GM18519 (cell line): ENCODE measurements around the gene RMI2.
"Not testable (repeated sequence)": the region's sequence is repeated elsewhere in the genome, so short reads cannot be mapped to it uniquely, and the experiment has no call there.

Experiments
- ATAC-seq: cut with Tn5 transposase; IDR thresholded peaks from one replicate; pipeline ENCODE4 v1.9.1; 2021; ENCODE audit warnings: mild to moderate bottlenecking, moderate library complexity; ENCODE audit not compliant: unreplicated experiment, low FRiP score

The RMI2 gene

DNA sequence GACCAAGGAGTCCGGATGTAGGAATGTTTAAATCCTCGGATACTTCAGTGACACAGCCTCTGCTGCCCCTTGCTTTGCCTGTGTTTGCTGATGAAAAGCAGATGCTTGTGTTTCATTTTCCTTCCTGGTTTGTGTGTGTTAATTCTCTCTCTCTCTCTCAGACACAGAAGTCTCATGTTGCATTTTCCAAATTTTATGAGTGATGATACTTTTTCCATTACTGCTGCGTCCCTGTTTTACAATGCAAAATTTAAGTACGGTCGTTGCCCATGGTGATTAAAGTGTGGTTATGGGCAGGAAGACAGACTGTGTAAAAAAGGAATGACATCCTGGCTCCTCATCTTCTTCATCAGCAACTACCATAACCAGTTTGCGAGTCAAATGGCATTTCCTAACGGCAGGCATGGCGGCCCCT, 5.7 kb downstream of the RMI2 start:
- no peak for ATAC-seq

DNA sequence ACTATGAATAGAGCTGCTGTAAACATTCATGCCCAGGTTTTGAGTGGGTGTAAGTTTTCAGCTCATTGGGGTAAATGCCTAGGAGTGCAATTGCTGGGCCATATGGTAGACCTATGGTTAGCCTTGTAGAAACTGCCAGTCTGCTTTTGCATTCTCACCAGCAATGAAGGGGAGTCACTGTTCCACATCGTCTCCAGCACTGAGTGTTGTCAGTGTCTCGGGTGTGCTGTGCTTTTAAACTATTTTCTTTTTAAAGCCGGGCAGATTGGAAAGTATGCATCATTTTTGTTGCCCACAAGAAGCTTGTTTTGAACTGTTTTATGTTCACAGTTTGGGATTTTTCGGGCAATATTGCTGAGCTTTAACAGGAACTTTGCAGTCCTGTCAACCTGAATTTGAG, 7.9 kb downstream of the RMI2 start:
- no peak for ATAC-seq

DNA sequence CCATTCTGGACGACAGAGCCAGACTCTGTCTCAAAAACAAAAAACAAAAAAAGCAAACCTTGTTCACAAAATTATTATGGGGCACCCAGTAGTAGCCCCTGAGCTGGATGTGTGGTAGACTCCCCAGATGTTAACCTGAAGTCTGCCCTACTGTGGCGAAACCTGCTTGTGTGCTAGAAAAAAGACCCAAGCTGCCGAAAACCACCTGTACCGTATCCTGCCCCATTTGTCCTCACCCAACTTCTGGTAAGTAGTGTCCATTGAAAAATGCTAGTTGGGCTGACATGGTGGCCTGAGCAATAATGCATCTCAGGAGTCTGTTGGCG, 9.1 kb downstream of the RMI2 start:
- ATAC-seq = no peak

DNA sequence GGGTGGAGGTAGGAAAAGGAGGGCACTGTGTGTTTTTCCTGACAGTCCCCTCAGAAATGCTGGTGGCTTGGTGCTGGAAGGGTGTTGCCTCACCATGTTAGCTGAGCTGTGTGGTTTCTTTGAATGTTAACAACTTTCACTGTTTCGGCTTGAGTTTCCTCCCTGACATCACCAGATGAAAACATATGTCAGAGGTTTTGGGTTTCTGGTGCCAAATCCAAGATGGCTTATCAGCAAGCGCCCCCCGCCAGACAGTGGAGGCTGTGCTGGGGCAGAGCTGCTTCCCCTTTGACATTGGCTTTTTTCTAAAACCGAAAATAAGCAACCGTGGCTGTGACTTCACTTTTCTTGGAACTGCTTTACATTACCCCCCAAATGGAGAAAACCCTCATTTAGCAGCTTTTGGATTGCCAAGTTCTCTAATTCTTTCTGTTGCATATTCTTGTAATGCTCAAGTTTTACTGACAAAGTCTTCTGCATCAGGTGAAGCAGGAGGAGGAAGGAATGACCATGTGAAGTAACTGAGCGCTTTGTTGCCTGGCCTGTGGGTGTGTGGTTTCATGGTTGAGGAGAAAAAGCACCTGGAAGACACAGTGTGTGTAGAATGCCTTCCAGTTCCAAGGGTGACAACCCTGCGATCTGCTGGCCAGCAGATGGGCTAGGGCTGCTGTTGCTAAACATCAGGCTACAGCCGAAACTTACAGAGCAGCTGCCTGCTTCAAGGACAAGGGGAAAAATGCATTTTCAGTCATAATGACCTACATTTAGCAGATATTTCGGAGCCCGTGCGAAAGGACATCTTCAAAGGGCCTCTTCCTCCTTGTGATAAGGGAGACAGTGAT, 9.7 kb downstream of the RMI2 start:
- no peak for ATAC-seq

DNA sequence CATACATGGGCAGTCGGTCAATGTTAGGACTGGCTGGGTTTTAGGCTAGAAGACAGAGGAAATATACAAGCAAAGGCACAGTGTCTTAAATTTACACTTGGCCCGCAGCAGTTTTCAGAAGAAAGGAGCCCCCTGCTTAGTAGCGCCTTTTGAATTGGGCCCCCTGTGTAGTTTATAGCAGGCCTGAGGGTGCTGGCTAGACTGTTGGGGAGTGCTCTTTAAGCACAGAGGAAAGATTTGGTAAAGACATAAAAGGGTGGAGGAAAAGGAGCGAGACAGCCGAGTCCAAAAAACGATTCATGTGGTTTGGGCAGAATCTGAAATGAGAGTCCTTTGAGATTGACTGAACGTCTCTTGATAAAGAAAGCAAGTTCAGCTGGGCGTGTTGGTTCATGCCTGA, 10.6 kb downstream of the RMI2 start:
- ATAC-seq = no peak

DNA sequence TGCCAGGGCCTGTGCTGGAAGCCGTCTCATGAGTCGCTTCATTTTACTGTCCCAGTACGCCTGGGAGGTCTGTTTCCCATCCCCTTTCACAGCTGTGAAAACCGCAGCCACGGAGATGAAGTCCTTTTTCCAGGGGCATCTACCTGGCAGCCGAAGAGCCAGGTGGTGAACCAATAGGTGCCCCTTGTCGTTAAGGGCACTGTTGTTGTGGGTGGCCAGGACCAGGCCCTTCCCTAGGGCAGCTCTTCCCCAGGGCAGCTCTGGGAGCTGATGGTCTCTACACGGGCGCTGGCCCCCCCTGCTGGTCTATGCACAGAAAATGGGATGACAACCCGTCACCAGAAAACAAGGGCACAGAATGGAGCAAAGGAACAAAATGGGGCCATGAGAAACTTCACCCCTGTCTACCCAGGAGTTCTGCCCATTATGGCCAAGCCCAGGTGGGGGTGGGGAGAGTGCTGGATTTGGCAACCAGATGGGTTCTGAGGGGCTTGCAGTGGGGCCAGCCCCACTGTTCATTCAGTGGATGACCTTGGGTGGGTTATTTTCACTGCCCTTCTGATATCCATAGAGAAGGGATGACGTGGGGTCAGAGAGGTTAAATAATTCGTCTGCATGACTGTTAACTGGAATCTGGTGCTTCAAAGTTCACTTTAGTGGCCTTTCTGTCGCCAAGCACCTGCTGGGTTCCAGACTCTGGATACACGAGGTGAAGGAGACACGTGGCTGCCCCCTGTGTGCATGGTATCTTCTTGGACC, 11.5 kb downstream of the RMI2 start:
- ATAC-seq = no peak

DNA sequence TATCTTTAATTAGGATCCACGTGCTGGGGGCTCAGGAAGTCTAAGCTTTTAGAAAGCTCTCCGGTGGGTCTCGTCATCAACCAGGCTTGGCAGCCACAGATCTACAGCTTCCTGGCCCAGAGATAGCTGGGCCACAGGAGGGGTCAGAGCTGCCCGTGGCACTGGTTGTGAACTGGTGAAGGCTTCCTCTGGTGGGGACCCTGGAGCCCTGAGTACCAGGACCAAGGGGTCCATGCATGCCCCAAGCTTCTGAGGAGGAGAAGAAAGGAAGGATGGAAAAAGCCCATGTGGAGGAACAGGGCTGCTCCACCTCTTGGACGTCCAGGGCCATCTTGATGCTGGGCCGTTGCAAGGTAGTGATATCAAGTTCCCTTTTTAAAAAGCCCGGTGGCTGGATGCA, 13.3 kb downstream of the RMI2 start:
- no peak for ATAC-seq

DNA sequence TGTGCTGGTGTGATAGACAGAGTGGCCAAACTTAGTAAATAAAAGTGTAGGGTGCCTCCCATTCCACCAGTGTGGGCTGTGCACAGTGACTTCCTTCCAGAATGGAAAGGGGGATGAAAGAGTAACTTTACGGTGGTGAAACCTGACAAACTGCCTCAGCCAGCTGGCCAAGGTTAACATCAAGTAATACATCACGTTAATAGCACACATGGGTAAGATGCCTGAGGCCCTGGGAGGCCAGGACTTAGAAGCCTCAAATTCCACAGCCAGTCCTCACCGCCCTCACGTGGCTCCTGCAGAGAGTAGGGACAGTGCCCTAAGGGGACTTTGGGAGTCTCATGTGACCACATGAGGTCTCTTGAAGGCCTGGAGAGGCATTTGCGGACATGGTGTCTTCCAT, 14.1 kb downstream of the RMI2 start:
- no peak for ATAC-seq

DNA sequence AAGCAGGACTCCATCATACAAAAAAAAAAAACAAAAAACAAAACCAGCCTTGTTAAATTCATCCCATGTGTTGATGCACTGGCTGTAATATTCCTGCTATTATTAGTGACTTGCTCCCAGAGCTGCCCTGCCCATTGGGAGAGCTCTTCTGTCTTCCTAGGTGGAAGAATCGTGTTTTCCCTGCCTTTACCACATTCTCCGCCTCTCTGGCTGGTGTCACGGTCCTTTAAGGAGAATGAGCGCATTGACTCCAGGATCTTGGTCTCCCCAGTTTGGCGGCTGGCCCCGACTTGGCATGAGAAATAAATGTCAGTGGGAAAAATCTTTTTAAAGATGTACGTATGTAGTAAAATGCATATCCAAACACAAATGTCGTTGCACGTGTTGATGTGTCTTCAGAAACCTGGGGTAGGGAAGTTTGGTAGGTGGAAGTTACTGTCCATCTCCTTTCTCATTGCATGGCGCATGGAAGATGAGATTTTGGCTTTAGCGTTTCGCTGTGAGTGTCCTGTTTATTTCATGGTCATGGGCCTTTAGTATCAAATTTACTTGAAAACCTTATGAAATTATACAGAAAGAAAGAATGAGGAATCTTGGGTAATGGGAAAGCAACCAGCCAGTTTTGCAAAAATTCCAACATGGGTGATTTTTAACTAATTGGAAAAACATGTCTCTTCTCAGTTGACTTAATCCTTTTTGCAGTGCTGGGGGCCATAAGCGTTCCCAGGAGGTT, 15.5 kb downstream of the RMI2 start:
- no peak for ATAC-seq

DNA sequence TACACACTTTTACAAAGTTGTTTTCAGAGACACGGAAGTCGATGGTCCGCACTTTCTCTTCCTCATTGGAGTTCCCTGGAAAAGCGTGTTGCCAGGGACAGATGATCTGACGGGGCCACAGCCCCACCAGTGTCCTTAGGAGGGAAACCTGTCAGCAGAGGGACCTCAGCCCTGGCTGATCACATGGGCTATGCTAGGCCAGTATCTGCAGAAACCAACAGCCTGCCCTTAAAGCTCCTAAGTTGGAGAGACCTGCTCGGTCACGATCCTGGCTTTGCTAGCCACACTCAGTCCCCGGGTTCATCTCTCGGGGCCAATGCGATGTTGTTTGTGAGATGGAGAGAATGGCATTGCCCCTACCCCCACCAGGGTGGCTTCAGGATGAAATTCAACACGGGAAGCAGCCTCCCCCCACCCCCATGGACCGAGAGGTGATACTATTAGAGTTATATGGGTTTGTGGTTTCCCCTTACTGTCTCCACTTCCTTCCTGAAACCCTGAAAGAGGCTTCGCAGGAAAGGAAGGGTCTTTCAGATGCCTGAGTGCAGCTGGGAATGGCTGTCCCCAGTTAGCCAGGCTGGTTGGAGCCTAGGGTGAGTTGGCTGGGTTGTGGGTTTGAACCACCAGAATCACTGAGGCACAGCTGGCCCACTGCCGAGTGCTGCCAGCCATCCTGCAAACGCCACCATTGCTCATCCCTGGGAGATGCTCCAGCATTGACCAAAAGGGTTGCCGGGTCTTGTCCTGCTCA, 16.6 kb downstream of the RMI2 start:
- no peak for ATAC-seq

DNA sequence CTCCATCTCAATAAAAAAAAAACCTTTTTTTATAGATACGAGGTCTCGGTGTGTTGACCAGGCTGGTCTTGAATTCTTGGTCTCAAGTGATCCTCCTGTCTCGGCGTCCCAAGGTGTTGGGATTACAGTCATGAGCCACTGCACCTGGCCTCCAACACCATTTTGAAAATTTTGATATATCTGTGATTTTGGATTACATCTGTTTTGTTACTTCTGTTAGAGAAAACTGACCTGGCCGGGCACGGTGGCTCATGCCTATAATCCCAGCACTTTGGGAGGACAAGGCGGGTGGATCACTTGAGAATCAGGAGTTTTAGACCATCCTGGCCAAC, 18.6 kb downstream of the RMI2 start:
- ATAC-seq = no peak

DNA sequence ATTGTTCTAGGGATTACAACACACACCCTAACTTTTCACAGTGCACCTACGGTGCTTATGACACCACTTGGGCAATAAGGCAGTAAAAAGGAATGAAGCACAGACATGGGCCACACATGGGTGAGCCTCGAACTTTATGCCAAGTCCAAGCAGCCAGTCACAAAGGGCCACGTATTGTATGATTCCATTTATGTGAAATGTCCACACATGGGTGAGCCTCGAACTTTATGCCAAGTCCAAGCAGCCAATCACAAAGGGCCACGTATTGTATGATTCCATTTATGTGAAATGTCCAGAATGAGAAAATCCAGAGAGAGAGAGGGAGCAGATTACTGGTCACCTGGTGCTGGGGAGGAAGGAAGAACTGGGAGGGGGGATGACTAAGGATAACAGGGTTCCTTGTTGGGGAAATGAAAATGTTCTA, 22.2 kb downstream of the RMI2 start:
- ATAC-seq = no peak

DNA sequence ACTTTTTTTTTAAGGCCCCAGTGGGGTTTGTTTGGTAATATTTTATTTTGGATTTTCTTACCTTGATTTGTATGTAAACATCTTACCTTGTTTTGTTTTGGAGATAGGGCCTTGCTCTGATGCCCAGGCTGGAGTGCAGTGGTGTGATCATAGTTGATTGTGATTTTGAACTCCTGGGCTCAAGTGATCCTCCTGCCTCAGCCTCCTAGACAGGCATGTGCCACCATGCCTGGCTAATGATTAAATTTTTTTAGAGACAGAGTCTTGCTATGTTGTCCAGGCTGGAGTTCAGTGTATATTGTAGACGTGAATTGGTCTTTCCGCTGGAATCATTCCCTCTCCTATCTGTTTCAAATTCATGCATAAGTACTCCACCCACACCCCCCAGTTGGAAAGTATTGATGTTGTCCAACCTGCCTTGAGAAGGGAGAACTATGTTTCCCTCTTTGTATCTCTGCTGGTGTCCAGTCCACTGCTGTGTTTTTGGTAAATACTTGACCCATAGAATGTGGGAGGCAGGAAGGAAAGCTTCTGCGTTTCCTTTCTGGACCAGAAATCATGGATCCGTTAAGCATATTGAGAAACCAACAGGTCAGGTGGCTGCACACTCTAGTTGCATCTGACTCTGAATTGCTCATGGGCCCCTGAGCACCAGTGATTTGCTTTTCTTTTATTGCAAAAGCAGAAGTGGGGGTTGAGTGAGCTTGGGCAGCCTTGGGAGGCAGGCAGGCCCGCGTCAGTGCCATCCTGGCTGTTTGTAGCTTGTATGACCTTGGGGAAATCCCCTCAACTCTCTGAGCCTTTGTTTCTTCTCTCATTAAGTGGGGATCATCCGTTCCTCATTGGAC, 25.0 kb downstream of the RMI2 start:
- ATAC-seq = no peak

DNA sequence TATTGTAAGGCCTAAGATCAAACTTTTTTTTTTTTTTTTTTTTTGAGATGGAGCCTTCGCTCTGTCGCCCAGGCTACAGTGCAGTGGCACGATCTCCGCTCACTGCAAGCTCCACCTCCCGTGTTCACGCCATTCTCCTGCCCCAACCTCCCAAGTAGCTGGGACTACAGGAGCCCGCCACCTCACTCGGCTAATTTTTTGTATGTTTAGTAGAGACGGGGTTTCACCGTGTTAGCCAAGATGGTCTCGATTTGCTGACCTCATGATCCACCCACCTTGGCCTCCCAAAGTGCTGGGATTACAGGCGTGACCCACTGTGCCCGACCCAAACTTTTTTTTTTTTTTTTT, 25.6 kb downstream of the RMI2 start:
- ATAC-seq = not testable (repeated sequence)

DNA sequence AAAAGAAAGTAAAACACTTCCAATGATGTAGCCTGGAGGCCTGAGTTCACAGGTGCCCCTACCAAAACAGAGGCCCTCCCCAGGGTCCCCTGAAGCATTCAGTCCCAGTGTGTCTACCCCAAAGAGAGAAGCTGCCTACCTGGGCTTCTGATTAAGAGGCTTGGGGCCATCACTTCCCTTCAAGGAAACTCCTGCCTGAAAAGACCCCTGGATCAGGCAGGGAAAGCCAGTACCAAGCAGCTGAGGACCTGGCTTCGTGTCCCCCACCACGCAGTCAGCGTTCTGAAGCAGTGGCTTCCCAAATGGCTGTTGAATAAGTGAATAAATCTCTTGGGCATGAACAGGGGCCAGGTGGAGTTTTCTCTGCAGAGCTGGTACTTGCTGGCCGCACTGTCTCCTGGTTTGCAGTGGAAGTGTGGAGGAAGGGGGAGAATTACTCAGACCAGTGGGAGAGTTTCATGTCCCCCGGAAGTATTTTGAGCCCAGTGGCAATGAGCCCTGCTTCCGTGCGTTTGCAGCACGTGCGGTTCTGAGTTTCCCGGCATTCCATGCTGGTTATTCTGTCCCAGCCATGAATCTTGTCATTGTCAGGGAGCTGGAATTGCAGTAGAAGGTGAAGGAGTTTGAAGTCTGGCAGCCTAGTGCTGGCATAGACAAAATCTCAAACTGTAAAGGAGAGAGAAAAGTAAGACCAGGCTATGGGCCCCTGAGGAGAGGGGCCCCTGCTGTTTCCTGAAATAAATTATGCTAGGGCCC, 27.0 kb downstream of the RMI2 start:
- no peak for ATAC-seq

DNA sequence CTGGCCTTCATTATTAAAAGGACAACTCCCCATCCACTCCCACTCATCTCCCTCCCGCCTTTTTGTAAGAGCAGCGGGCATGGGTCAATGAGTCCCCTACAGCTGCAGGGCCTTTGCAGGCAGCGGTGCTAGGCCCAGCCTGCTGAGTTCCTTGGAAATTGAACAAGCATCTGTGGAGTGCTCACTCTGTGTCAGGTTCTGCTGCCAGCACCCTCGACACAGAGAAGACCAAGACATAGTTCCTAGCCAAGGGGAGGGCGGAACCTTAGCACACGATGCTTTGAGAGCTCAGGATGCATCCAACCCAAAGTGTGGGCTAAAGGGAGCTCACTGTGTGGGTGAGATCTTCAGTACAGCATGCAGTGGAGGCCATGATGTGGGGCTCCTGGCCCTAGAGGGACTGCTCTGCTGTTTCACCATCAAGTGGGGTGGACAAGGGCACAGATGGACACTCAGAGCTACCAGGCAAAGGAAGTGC, 27.6 kb downstream of the RMI2 start:
- no peak for ATAC-seq

DNA sequence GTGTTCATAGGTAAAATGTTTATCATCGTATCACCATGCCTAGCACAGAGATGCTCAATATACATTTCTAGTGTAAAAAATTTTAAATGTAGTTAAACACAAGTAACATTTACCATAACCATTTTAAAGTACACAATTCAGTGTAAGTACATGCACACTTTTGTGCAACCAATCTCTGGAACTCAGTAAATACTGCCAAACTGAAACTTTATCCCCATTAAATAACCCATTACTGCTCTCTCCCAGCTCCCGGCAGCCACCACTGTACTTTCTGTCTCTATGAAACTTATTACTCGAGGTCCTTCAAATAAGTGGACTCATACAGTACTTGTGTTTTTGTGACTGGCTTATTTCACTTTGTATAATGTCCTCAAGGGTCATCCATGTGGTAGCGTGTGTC, 29.0 kb downstream of the RMI2 start:
- ATAC-seq = no peak

DNA sequence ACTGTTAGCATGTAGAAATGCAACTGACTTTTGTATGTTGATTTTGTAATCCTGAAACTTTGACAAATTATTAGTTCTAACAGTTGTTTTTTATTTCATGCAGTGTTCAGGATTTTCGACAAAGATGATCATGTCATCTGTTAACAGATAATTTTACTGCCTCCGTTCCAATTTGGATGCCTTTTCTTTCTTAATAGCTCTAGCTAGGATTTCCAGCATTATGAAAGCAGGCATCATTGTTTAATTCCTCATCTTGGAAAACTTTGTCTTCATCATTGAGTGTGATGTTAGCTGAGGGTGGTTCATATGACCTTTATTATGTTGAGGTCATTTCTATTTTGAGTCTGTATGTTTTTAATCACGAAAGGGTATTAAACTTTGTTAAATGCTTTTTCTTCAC, 31.9 kb downstream of the RMI2 start:
- no peak for ATAC-seq

DNA sequence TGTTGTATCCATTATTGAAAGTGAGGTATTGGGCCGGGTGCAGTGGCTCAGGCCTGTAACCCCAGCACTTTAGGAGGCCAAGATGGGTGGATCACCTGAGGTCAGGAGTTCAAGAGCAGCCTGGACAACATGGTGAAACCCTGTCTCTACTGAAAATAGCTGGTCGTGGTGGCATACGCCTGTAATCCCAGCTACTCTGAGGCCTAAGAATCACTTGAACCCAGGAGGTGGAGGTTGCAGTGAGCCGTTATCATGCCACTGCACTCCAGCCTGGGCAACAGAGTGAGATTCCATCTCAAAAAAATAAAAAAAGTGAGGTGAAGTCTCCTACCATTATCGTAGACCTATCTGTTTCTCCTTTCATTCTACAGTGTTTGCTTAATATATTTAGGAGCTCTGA, 33.7 kb downstream of the RMI2 start:
- not testable (repeated sequence) for ATAC-seq
